Measurements from ENCODE around the gene RSPO1. TPM values are rescaled to one million over a fixed set of nuclear protein-coding genes. Genes with fewer than 3 reads are reported as not detected.

RSPO1 gene
- polyA plus RNA-seq, 1 of the 3 experiments (the other 2 are of a cell fraction), result 0.03 TPM

DNA sequence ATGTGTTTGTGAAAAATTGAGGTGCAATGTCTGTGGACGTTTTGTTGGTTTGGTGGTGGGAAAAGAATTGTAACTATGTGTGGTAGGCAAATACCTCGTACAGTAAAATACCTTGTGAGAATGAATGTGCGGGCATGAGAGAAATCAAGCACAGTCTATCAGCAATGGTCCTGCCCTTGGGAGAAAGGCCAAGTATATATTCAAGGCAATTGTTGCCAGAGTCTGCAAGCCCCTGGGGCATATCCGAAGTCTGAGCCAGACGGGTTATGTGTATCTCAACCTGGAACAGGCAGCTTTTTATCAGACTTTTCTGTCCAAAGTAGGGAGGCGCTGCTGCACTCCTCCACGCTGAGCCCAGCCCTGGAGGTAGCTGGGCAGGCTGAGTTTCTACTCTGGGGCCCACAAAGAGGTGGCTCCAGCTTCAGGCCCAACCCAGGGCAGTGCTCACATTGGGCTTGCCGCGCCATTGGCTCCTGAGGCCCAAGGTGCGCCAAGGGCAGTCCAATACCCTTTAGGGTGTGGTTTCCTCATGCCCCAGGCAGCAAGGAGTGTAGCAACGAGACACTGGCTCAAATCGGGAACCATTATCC lies 29.5 kb downstream of the RSPO1 start:
- Histone ChIP-seq H3K36me3 (replicated peaks in 1 of 2; ENCODE audit: control insufficient read depth in 1 of 2, insufficient read depth in 2 of 2, low read length in 1 of 2) (no peaks in the 10 kb centered on the region), H3K9me2 (no peaks in the 10 kb centered on the region), H3K4me3 (ENCODE audit: low read depth in 2 of 2, low read length in 1 of 2) (no peak overlapping the region), H3K27ac (ENCODE audit: low read depth in 2 of 2, low read length in 1 of 2) (no peak overlapping the region), H3K9me3 (no peaks in the 10 kb centered on the region), H2AFZ (ENCODE audit: low read depth) (no peak overlapping the region), H3K27me3 (ENCODE audit: insufficient read depth) (peaks cover 30% of the 10 kb centered on the region), H3K4me1 (ENCODE audit: control insufficient read depth in 1 of 2, insufficient read depth in 2 of 2, low read depth in 1 of 2, low read length in 1 of 2) (peaks cover 0 to under 1% of the 10 kb centered on the region in 2 experiments; a peak in 1 of 4 replicates), H3K79me2 (ENCODE audit: insufficient read depth) (no peaks in the 10 kb centered on the region), H3K4me2 (no peak overlapping the region), H4K20me1 (ENCODE audit: insufficient read depth) (no peaks in the 10 kb centered on the region), H3F3A (replicated peaks; ENCODE audit: insufficient read depth) (no peaks in the 10 kb centered on the region), H3K9ac (no peak overlapping the region)
- POLR2A ChIA-PET, result no interaction called here
- 57% methylated on average over 10 of the region's 12 CpGs for WGBS (ENCODE audit: low lambda C conversion rate)
- TF ChIP-seq EP300 (IDR thresholded peaks at IDR 0.05; ENCODE audit: borderline replicate concordance in 1 of 2, low read depth in 1 of 2, low read length in 1 of 2) (no peak), SMC3 (IDR thresholded peaks at IDR 0.05; ENCODE audit: low read depth, low read length) (no peak), SIN3A (IDR thresholded peaks at IDR 0.05; ENCODE audit: borderline replicate concordance, low read depth, low read length) (no peak), POLR2AphosphoS5 (IDR thresholded peaks at IDR 0.05; ENCODE audit: low read depth, low read length) (no peak), TCF12 (IDR thresholded peaks at IDR 0.05) (no peak), NRF1 (IDR thresholded peaks at IDR 0.05; ENCODE audit: low read depth, low read length) (no peak), YY1 (IDR thresholded peaks at IDR 0.05; ENCODE audit: low read depth) (no peak), MXI1 (IDR thresholded peaks at IDR 0.05; ENCODE audit: low read depth, low read length) (no peak), RXRA (IDR thresholded peaks at IDR 0.05; ENCODE audit: borderline replicate concordance, low read depth) (no peak), FOXM1 (IDR thresholded peaks at IDR 0.05; ENCODE audit: low read depth) (no peak), MEF2A (IDR thresholded peaks at IDR 0.05; ENCODE audit: borderline replicate concordance, low read depth) (no peak), TAF1 (IDR thresholded peaks at IDR 0.05; ENCODE audit: borderline replicate concordance, low read depth, low read length) (no peak), RFX5 (IDR thresholded peaks at IDR 0.05; ENCODE audit: low read length) (no peak)
- TF ChIP-seq, protein P1, sequence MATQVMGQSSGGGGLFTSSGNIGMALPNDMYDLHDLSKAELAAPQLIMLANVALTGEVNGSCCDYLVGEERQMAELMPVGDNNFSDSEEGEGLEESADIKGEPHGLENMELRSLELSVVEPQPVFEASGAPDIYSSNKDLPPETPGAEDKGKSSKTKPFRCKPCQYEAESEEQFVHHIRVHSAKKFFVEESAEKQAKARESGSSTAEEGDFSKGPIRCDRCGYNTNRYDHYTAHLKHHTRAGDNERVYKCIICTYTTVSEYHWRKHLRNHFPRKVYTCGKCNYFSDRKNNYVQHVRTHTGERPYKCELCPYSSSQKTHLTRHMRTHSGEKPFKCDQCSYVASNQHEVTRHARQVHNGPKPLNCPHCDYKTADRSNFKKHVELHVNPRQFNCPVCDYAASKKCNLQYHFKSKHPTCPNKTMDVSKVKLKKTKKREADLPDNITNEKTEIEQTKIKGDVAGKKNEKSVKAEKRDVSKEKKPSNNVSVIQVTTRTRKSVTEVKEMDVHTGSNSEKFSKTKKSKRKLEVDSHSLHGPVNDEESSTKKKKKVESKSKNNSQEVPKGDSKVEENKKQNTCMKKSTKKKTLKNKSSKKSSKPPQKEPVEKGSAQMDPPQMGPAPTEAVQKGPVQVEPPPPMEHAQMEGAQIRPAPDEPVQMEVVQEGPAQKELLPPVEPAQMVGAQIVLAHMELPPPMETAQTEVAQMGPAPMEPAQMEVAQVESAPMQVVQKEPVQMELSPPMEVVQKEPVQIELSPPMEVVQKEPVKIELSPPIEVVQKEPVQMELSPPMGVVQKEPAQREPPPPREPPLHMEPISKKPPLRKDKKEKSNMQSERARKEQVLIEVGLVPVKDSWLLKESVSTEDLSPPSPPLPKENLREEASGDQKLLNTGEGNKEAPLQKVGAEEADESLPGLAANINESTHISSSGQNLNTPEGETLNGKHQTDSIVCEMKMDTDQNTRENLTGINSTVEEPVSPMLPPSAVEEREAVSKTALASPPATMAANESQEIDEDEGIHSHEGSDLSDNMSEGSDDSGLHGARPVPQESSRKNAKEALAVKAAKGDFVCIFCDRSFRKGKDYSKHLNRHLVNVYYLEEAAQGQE (IDR thresholded peaks at IDR 0.05; ENCODE audit: low read depth, low read length), result no peak
- TF ChIP-seq, protein P2, sequence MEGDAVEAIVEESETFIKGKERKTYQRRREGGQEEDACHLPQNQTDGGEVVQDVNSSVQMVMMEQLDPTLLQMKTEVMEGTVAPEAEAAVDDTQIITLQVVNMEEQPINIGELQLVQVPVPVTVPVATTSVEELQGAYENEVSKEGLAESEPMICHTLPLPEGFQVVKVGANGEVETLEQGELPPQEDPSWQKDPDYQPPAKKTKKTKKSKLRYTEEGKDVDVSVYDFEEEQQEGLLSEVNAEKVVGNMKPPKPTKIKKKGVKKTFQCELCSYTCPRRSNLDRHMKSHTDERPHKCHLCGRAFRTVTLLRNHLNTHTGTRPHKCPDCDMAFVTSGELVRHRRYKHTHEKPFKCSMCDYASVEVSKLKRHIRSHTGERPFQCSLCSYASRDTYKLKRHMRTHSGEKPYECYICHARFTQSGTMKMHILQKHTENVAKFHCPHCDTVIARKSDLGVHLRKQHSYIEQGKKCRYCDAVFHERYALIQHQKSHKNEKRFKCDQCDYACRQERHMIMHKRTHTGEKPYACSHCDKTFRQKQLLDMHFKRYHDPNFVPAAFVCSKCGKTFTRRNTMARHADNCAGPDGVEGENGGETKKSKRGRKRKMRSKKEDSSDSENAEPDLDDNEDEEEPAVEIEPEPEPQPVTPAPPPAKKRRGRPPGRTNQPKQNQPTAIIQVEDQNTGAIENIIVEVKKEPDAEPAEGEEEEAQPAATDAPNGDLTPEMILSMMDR (IDR thresholded peaks at IDR 0.05), result no peak
- TF ChIP-seq, protein P3, sequence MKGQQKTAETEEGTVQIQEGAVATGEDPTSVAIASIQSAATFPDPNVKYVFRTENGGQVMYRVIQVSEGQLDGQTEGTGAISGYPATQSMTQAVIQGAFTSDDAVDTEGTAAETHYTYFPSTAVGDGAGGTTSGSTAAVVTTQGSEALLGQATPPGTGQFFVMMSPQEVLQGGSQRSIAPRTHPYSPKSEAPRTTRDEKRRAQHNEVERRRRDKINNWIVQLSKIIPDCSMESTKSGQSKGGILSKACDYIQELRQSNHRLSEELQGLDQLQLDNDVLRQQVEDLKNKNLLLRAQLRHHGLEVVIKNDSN (IDR thresholded peaks at IDR 0.05; ENCODE audit: borderline replicate concordance, low read depth), result no peak
- TF ChIP-seq, protein P4, sequence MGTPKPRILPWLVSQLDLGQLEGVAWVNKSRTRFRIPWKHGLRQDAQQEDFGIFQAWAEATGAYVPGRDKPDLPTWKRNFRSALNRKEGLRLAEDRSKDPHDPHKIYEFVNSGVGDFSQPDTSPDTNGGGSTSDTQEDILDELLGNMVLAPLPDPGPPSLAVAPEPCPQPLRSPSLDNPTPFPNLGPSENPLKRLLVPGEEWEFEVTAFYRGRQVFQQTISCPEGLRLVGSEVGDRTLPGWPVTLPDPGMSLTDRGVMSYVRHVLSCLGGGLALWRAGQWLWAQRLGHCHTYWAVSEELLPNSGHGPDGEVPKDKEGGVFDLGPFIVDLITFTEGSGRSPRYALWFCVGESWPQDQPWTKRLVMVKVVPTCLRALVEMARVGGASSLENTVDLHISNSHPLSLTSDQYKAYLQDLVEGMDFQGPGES (IDR thresholded peaks at IDR 0.05; ENCODE audit: low read depth, low read length), result no peak
- TF ChIP-seq, protein P5, sequence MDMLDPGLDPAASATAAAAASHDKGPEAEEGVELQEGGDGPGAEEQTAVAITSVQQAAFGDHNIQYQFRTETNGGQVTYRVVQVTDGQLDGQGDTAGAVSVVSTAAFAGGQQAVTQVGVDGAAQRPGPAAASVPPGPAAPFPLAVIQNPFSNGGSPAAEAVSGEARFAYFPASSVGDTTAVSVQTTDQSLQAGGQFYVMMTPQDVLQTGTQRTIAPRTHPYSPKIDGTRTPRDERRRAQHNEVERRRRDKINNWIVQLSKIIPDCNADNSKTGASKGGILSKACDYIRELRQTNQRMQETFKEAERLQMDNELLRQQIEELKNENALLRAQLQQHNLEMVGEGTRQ (IDR thresholded peaks at IDR 0.05; ENCODE audit: borderline replicate concordance, low read depth, low read length), result no peak
- CTCF ChIA-PET, result interaction anchor here (12.7 kb wide), 1 partner anchor 76 kb away, joined by 358 read pairs; no protein-coding TSS in a partner anchor
- no peak for DNase-seq
